SK-N-SH treated with all-trans-retinoic acid at 6 μM for 48 hours (cell line): ENCODE measurements around the gene UBE3C.

ENCODE experiments used
- BACH2 ChIP-seq: fragments of 250-450 bp; sonication (Bioruptor Pico); IDR thresholded peaks from 2 replicates; pipeline ENCODE4 v1.9.0; 2021; ENCODE audit warnings: mild to moderate bottlenecking, borderline replicate concordance
- CREB5 ChIP-seq: fragments of 250-450 bp; sonication (Bioruptor Pico); IDR thresholded peaks from 2 replicates; pipeline ENCODE4 v1.5.1; 2020; ENCODE audit warnings: low read depth, mild to moderate bottlenecking, moderate library complexity
- CSDC2 ChIP-seq: fragments of 250-450 bp; sonication (Bioruptor Pico); IDR thresholded peaks from 2 replicates; pipeline ENCODE4 v1.5.0; 2020; ENCODE audit warnings: mild to moderate bottlenecking, moderate library complexity
- ESRRG ChIP-seq: fragments of 250-450 bp; sonication (Bioruptor Pico); IDR thresholded peaks from 2 replicates; pipeline ENCODE4 v1.6.1; 2021; ENCODE audit warnings: mild to moderate bottlenecking
- ISL1 ChIP-seq: fragments of 250-450 bp; sonication (Bioruptor Pico); IDR thresholded peaks from 2 replicates; pipeline ENCODE4 v2.1.2; 2022; ENCODE audit warnings: mild to moderate bottlenecking, moderate library complexity
- TOX ChIP-seq: fragments of 250-450 bp; sonication (Bioruptor Pico); IDR thresholded peaks from 2 replicates; pipeline ENCODE4 v1.8.0; 2021; ENCODE audit warnings: mild to moderate bottlenecking, moderate library complexity, borderline replicate concordance
- ZFP30 ChIP-seq: fragments of 450-650 bp; formaldehyde crosslinking; IDR thresholded peaks from 2 replicates; pipeline ENCODE4 v1.5.0; 2022; ENCODE audit warnings: mild to moderate bottlenecking, moderate library complexity
- ZNF8 ChIP-seq: fragments of 450-650 bp; formaldehyde crosslinking; IDR thresholded peaks from 2 replicates; pipeline ENCODE4 v1.5.0; 2020; ENCODE audit warnings: mild to moderate bottlenecking, moderate library complexity

- no peak for TF ChIP-seq CREB5 (CRISPR knock-in tag)
- TF ChIP-seq CSDC2, result no peak
- TF ChIP-seq TOX (CRISPR knock-in tag), result no peak
- no peak for TF ChIP-seq ISL1 (CRISPR knock-in tag)
- TF ChIP-seq ZFP30 (CRISPR knock-in tag), result no peak
- no peak for TF ChIP-seq ESRRG (CRISPR knock-in tag)
- TF ChIP-seq ZNF8, result no peak
- no peak for TF ChIP-seq BACH2 (CRISPR knock-in tag)
Observed at GRCh38 chr7:157160433-157160832, 21.7 kb downstream of the UBE3C start.
